K562 (cell line): ENCODE results near the gene B4GALNT4. TPM values are rescaled to one million over a fixed set of nuclear protein-coding genes. Genes with fewer than 3 reads are reported as not detected.
A peak's percentile ranks its signal among the peaks of the same experiment; 100 is the strongest.

Source experiments
- EWSR1 ChIP-seq: fragments of 450-650 bp; IDR thresholded peaks from 2 replicates; pipeline ENCODE4 v1.6.1; 2018; ENCODE audit warnings: borderline replicate concordance, mild to moderate bottlenecking, low read depth, moderate library complexity; ENCODE audit not compliant: partially characterized antibody
- HNRNPUL1 ChIP-seq: fragments of 200-400 bp; formaldehyde crosslinking; IDR thresholded peaks from 2 replicates; pipeline ENCODE4 v1.6.1; 2017; ENCODE audit warnings: low read length
- KAT8 ChIP-seq: fragments of 450-650 bp; IDR thresholded peaks from 2 replicates; pipeline ENCODE4 v1.6.1; 2016; ENCODE audit warnings: low read depth, mild to moderate bottlenecking
- PCBP1 ChIP-seq: fragments of 200-400 bp; formaldehyde crosslinking; IDR thresholded peaks from 2 replicates; pipeline ENCODE4 v1.6.1; 2018; ENCODE audit warnings: mild to moderate bottlenecking, low read depth, low read length; ENCODE audit not compliant: poor library complexity, severe bottlenecking
- PHTF2 ChIP-seq: fragments of 250-450 bp; sonication (Bioruptor Pico); IDR thresholded peaks from 2 replicates; pipeline ENCODE4 v1.5.0; 2021; ENCODE audit warnings: mild to moderate bottlenecking
- POLR3G ChIP-seq: IDR thresholded peaks from 2 replicates; pipeline ENCODE4 v1.6.1; 2011; ENCODE audit not compliant: insufficient read length, insufficient replicate concordance; ENCODE audit errors: extremely low read depth
- PTRF ChIP-seq: fragments of 450-650 bp; IDR thresholded peaks from 2 replicates; pipeline ENCODE4 v1.6.1; 2016; ENCODE audit warnings: mild to moderate bottlenecking, missing genetic modification characterization, missing compliant biosample characterization
- RBM17 ChIP-seq: fragments of 200-400 bp; formaldehyde crosslinking; IDR thresholded peaks from 2 replicates; pipeline ENCODE4 v1.6.1; 2017; ENCODE audit warnings: low read depth, mild to moderate bottlenecking, low read length, borderline replicate concordance
- SMARCA4 ChIP-seq: fragments of 450-650 bp; IDR thresholded peaks from 2 replicates; pipeline ENCODE4 v1.6.1; 2016
- WHSC1 ChIP-seq: IDR thresholded peaks from one replicate; pipeline ENCODE4 v1.6.1; 2012; ENCODE audit warnings: low read length, control low read depth, inconsistent platforms
- ZNF146 ChIP-seq: IDR thresholded peaks from one replicate; pipeline ENCODE4 v1.6.1; 2018; ENCODE audit warnings: missing compliant biosample characterization; ENCODE audit not compliant: unreplicated experiment
- ZNF165 ChIP-seq: fragments of 250-450 bp; sonication (Bioruptor Pico); IDR thresholded peaks from 2 replicates; pipeline ENCODE4 v1.4.0; 2020; ENCODE audit warnings: borderline replicate concordance
- ZNF23 ChIP-seq: fragments of 250-450 bp; sonication (Bioruptor Pico); IDR thresholded peaks from 2 replicates; pipeline ENCODE4 v1.4.0; 2020; ENCODE audit warnings: mild to moderate bottlenecking
- ZNF263 ChIP-seq: sonication (generic); formaldehyde crosslinking; IDR thresholded peaks from 2 replicates; pipeline ENCODE4 v1.8.0; 2022; ENCODE audit warnings: mild to moderate bottlenecking, missing genetic modification reagents, borderline replicate concordance
- ZNF431 ChIP-seq: sonication (generic); formaldehyde crosslinking; IDR thresholded peaks from 2 replicates; pipeline ENCODE4 v1.8.0; 2022; ENCODE audit warnings: mild to moderate bottlenecking, missing genetic modification reagents
- ZNF507 ChIP-seq: conservative IDR thresholded peaks from 2 replicates; pipeline ENCODE4 v1.6.1; 2017; ENCODE audit warnings: missing genetic modification characterization, missing compliant biosample characterization
- ZNF766 ChIP-seq: fragments of 200-800 bp; sonication (Bioruptor generic); conservative IDR thresholded peaks from 2 replicates; pipeline ENCODE4 v1.6.1; 2016; ENCODE audit warnings: missing genetic modification characterization, missing compliant biosample characterization
- polyA plus RNA-seq, 8 experiments: library from polyadenylated mRNA; depleted of rRNA in 4 of 8; stranded (reverse) in 5 of 8; unstranded in 3 of 8; fragments of >200 nt; fragmentation: Nextera tagmentation in 2 of 8; fragmentation: Illumina TruSeq in 1 of 8; extraction: Ambion mirVana in 2 of 8; extraction: Trizol in 1 of 8; gene quantifications; 2 replicates each; pipeline versions ENCODE4 v1.2.1 to v1.2.3, GENCODE V29; 2011 to 2014; ENCODE audit warnings: inconsistent platforms in 1 of 8, missing spikeins in 1 of 8
- total RNA-seq, 7 experiments: library from RNA; depleted of rRNA in 6 of 7; stranded (reverse); fragments of >200 nt in 6 of 7; fragmentation: Illumina TruSeq in 2 of 7; extraction: Trizol in 2 of 7; gene quantifications; 2 replicates each; pipeline versions ENCODE4 v1.2.1 to v1.2.3, GENCODE V29; 2011 to 2021; ENCODE audit warnings: low replicate concordance in 1 of 7
- TF ChIP-seq, protein P1 (sequence below): fragments of 250-450 bp; sonication (Bioruptor Pico); IDR thresholded peaks from 2 replicates; pipeline ENCODE4 v1.4.0; 2020; ENCODE audit warnings: mild to moderate bottlenecking, moderate library complexity
- TF ChIP-seq, protein P2 (sequence below), 2 experiments: fragments of 150-350 bp in 1 of 2; IDR thresholded peaks; 2 replicates each; pipeline ENCODE4 v1.6.1; 2012 to 2016; ENCODE audit warnings: low read depth in 2 of 2, low read length in 2 of 2, mild to moderate bottlenecking in 1 of 2, moderate library complexity in 1 of 2
- TF ChIP-seq, protein P3 (sequence below): fragments of 250-450 bp; sonication (Bioruptor Pico); IDR thresholded peaks from 2 replicates; pipeline ENCODE4 v1.4.0; 2020; ENCODE audit warnings: mild to moderate bottlenecking, moderate library complexity, borderline replicate concordance

Gene B4GALNT4
- total and polyA plus RNA-seq, 9 of the 15 experiments (the other 6 are each of a cell fraction or from before 2014, with no cell fraction given): 0.20 to 37.1 (median 10.8) TPM; not detected in 1

DNA sequence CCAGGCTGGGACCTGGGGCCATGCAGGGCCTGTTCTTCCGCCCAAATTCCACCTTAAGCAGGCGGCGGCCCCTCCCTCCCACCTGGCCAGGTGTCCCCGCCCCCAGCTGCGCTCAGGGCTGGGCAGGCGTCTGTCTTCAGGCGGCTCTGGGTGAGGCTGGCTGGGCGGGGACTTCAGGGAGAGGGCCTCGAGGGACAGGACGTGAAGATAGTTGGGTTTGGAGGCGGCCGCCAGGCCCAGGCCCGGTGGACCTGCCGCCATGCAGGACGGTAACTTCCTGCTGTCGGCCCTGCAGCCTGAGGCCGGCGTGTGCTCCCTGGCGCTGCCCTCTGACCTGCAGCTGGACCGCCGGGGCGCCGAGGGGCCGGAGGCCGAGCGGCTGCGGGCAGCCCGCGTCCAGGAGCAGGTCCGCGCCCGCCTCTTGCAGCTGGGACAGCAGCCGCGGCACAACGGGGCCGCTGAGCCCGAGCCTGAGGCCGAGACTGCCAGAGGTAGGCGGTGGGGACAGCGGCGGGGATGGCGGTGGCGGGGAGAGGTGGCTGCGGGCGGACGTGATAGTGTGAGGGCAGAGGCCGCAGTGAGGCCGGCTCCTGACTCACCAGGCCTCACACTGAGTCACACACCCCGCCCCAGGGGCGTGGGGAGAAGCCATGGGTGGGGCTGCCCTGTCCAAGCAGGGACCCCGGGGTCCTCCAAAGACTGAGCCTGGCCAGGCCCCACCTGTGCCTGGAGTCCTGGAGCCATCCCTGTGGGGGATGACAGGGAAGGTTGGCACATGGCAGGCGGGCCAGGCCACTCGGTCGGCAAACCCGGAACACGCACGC, 24.9 kb downstream of the B4GALNT4 start, which contains the start of gene PKP3 (continued):
- TF ChIP-seq POLR3G: no peak
- no peak for TF ChIP-seq PTRF (tag)
- TF ChIP-seq ZNF146 (CRISPR knock-in tag): no peak
- no peak for TF ChIP-seq ZNF23 (CRISPR knock-in tag)
- no peak for TF ChIP-seq EWSR1
- no peak for TF ChIP-seq RBM17
- TF ChIP-seq ZNF431 (CRISPR knock-in tag): peak; percentile 16; the same call in 1 of the 2 replicates
- TF ChIP-seq KAT8: no peak
- no peak for TF ChIP-seq WHSC1
- TF ChIP-seq, protein P1, sequence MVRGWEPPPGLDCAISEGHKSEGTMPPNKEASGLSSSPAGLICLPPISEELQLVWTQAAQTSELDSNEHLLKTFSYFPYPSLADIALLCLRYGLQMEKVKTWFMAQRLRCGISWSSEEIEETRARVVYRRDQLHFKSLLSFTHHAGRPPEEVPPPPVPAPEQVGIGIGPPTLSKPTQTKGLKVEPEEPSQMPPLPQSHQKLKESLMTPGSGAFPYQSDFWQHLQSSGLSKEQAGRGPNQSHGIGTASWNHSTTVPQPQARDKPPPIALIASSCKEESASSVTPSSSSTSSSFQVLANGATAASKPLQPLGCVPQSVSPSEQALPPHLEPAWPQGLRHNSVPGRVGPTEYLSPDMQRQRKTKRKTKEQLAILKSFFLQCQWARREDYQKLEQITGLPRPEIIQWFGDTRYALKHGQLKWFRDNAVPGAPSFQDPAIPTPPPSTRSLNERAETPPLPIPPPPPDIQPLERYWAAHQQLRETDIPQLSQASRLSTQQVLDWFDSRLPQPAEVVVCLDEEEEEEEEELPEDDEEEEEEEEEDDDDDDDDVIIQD (CRISPR knock-in tag): no peak
- TF ChIP-seq ZNF507: no peak
- TF ChIP-seq, protein P2, sequence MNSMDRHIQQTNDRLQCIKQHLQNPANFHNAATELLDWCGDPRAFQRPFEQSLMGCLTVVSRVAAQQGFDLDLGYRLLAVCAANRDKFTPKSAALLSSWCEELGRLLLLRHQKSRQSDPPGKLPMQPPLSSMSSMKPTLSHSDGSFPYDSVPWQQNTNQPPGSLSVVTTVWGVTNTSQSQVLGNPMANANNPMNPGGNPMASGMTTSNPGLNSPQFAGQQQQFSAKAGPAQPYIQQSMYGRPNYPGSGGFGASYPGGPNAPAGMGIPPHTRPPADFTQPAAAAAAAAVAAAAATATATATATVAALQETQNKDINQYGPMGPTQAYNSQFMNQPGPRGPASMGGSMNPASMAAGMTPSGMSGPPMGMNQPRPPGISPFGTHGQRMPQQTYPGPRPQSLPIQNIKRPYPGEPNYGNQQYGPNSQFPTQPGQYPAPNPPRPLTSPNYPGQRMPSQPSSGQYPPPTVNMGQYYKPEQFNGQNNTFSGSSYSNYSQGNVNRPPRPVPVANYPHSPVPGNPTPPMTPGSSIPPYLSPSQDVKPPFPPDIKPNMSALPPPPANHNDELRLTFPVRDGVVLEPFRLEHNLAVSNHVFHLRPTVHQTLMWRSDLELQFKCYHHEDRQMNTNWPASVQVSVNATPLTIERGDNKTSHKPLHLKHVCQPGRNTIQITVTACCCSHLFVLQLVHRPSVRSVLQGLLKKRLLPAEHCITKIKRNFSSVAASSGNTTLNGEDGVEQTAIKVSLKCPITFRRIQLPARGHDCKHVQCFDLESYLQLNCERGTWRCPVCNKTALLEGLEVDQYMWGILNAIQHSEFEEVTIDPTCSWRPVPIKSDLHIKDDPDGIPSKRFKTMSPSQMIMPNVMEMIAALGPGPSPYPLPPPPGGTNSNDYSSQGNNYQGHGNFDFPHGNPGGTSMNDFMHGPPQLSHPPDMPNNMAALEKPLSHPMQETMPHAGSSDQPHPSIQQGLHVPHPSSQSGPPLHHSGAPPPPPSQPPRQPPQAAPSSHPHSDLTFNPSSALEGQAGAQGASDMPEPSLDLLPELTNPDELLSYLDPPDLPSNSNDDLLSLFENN (IDR thresholded peaks at IDR 0.05; ENCODE audit: low read depth in 2 of 2, low read length in 2 of 2): no peak
- no peak; the same call in 1 of the 2 replicates for TF ChIP-seq ZNF165 (CRISPR knock-in tag)
- TF ChIP-seq HNRNPUL1: no peak
- peak; percentile 47; the same call in 1 of the 2 replicates for TF ChIP-seq SMARCA4
- TF ChIP-seq ZNF766: 0 out of 2 replicates have a peak, but pooled peaks have one; percentile 24
- TF ChIP-seq PCBP1: peak; percentile 43
- TF ChIP-seq, protein P3, sequence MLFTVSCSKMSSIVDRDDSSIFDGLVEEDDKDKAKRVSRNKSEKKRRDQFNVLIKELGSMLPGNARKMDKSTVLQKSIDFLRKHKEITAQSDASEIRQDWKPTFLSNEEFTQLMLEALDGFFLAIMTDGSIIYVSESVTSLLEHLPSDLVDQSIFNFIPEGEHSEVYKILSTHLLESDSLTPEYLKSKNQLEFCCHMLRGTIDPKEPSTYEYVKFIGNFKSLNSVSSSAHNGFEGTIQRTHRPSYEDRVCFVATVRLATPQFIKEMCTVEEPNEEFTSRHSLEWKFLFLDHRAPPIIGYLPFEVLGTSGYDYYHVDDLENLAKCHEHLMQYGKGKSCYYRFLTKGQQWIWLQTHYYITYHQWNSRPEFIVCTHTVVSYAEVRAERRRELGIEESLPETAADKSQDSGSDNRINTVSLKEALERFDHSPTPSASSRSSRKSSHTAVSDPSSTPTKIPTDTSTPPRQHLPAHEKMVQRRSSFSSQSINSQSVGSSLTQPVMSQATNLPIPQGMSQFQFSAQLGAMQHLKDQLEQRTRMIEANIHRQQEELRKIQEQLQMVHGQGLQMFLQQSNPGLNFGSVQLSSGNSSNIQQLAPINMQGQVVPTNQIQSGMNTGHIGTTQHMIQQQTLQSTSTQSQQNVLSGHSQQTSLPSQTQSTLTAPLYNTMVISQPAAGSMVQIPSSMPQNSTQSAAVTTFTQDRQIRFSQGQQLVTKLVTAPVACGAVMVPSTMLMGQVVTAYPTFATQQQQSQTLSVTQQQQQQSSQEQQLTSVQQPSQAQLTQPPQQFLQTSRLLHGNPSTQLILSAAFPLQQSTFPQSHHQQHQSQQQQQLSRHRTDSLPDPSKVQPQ: no peak
- peak; percentile 32; the same call in 1 of the 2 replicates for TF ChIP-seq ZNF263 (CRISPR knock-in tag)
- TF ChIP-seq PHTF2 (CRISPR knock-in tag): no peak
